Epithelial cell of proximal tubule (primary cell): ENCODE results near the gene COBL. TPM values are rescaled to one million over a fixed set of nuclear protein-coding genes. Genes with fewer than 3 reads are reported as not detected.

ENCODE experiments used
- DNase-seq: peaks from one replicate; pipeline ENCODE4 v3.0.0-alpha.2; 2011; ENCODE audit warnings: low read depth
- H3K4me3 ChIP-seq: 2 replicates; pipeline ENCODE4 v1.5.1; 2011; ENCODE audit warnings: low read depth, mild to moderate bottlenecking, low read length
- CTCF ChIP-seq: conservative IDR thresholded peaks from 2 replicates; pipeline ENCODE4 v1.5.1; 2012; ENCODE audit warnings: low read depth, mild to moderate bottlenecking, low read length
- total RNA-seq: library from RNA; depleted of rRNA; stranded (reverse); fragments of >200 nt; gene quantifications from 2 replicates; pipeline ENCODE4 v1.2.3, GENCODE V29; 2015

Gene COBL
- total RNA-seq, 1 donor from 2014 or later, result 6.6 TPM

GRCh38 chr7:51340936-51341335, 24.3 kb upstream of the COBL start:
- DNase-seq, result no peak
- no peak for TF ChIP-seq CTCF

GRCh38 chr7:51340029-51340838, 23.6 kb upstream of the COBL start:
- DNase-seq, result no peak

More at GRCh38 chr7:51340936-51341335, 24.3 kb upstream of the COBL start:
- no peak overlapping the region for H3K4me3 ChIP-seq

GRCh38 chr7:51335057-51335456, 18.4 kb upstream of the COBL start:
- DNase-seq, result no peak
- no peak for TF ChIP-seq CTCF

More at GRCh38 chr7:51340029-51340838, 23.6 kb upstream of the COBL start:
- no peak for TF ChIP-seq CTCF
- H3K4me3 ChIP-seq, result no peak overlapping the region

GRCh38 chr7:51329696-51330263, 13.2 kb upstream of the COBL start:
- DNase-seq, result no peak
- no peak for TF ChIP-seq CTCF
- no peak overlapping the region for H3K4me3 ChIP-seq

More at GRCh38 chr7:51335057-51335456, 18.4 kb upstream of the COBL start:
- no peak overlapping the region for H3K4me3 ChIP-seq

GRCh38 chr7:51328351-51328801, 11.8 kb upstream of the COBL start:
- TF ChIP-seq CTCF, result no peak
- no peak overlapping the region for H3K4me3 ChIP-seq
- peak; percentile 37 for DNase-seq

GRCh38 chr7:51327287-51327717, 10.7 kb upstream of the COBL start:
- H3K4me3 ChIP-seq, result no peak overlapping the region
- no peak for DNase-seq
- TF ChIP-seq CTCF, result no peak
